Motor neuron (in vitro differentiated cells): ENCODE measurements around the gene ETV3. TPM values are rescaled to one million over a fixed set of nuclear protein-coding genes. Genes with fewer than 3 reads are reported as not detected.

Experiments used
- ATAC-seq, 8 experiments: fragments of 200-7000 bp; cut with Tn5 transposase; replicated peaks in 6 of 8; 2 replicates each; pipeline ENCODE4 v1.8.0; 2021; ENCODE audit warnings: mild to moderate bottlenecking in 8 of 8, moderate library complexity in 8 of 8
- H3K27ac ChIP-seq, 2 donors: fragments of 250-450 bp; sonication (Bioruptor Pico); 2 replicates each; pipeline ENCODE4 v1.9.0; 2021; ENCODE audit warnings: antibody characterized with exemption in 2 of 2, mild to moderate bottlenecking in 2 of 2, moderate library complexity in 1 of 2
- H3K4me1 ChIP-seq, 2 donors: fragments of 250-450 bp; sonication (Bioruptor Pico); replicated peaks in 1 of 2; 2 replicates each; pipeline ENCODE4 v1.6.1; 2021; ENCODE audit warnings: antibody characterized with exemption in 2 of 2, mild to moderate bottlenecking in 2 of 2, moderate library complexity in 1 of 2
- H3K4me3 ChIP-seq, 5 donors: fragments of 250-450 bp; sonication (Bioruptor Pico); 2 replicates each; pipeline ENCODE4 v1.9.0; 2021; ENCODE audit warnings: antibody characterized with exemption in 5 of 5, mild to moderate bottlenecking in 5 of 5, moderate library complexity in 4 of 5
- WGBS, 10 experiments: fragments of 450-650 bp; shearing (Covaris generic); methylation state at CpG; one replicate each; pipeline ENCODE4 v1.0.0; 2022; 5-methylcytosine and 5-hydroxymethylcytosine counted together
- in situ Hi-C, 9 experiments: fragments of 400-800 bp; cut with MboI; loops; one replicate each; pipeline ENCODE4 v1.15.0; 2021; ENCODE audit warnings: low sequenced_read_pairs in 9 of 9, low pct_unique_long_range_greater_than_20kb in 2 of 9; ENCODE audit not compliant: unreplicated experiment in 9 of 9
- total RNA-seq, 8 experiments: library from RNA; unstranded; fragments of 300-600 nt; gene quantifications; 2 replicates each; pipeline versions ENCODE4 v1.2.3 to v1.2.4, GENCODE V29; 2022

The ETV3 gene
- total RNA-seq, 8 experiments from 2014 or later = 14.3 to 25.4 (median 20.1) TPM

DNA sequence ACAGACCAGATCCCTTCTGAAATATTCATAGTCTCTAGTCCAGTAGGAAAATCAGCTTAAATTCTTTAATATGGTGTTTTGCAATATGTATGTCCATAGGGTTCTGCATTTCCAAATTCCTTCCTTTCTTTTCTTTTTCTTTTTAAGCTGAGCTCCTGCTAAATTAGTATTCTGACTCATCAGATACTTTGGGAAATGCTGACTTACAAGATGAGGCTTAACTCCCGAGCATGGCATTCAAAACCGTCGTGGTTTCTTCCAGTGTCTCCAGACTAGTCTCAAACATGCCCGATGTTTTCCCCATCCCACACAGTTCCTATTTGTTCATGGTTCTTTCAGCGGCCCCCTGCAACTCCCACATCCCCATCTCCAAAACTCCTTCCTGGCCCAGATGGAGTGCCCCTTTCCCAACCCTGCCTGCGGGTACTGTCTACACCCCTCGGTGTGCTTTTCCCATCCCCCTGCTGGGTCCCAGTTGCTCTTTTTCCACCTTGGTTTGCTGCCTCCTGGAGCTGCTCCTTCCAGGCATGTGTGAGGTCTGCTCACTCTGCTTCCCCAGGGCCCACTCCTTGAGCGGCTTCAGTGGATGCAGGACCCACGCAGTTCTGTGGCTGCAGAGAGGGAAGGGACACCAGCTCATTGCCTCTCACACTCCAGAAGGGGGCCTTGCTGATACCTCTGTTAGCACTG is 19.5 kb upstream of the ETV3 start:
- 9 to 94% (median 70%) methylated on average over 2 to 8 of the region's 9 CpGs for WGBS, 10 experiments
- Histone ChIP-seq H3K4me3 (no peak overlapping the region), H3K27ac (no peak overlapping the region), H3K4me1 (peaks cover 5 to 22% of the 10 kb centered on the region in 2 donors)
- ATAC-seq = peak in 2 of 8 experiments; percentile 9 to 17
- in situ Hi-C loops = loop anchor here in 3 of 9 experiments (10.0 to 25.0 kb wide), 3 partner anchors 63 to 330 kb away; partner anchors contain the start of gene ETV3L (in 1 of the 3)

DNA sequence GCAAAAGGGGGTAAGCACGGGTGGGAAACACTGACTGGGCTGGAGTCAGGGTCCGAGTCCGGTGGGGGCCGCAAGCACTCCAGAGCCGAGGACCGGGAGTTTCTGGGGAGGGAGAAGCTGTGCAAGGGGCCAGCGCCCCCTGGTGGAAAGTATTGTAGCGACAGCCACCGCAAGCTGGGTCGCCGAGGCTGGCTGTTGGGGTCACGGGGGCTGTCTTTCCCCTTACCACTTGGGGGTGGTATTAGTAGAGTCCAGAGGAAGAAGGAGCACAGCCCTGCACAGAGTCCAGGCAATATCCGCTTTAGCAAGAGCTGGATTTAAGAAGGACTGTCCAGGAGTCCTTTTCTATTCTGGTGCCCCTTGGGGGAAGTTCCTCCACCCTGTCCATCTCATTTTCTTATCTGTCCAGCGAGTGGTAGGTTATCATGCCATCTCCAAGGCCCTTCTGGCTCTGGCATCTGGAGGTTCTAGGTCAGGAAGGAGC is 17.9 kb upstream of the ETV3 start:
- in situ Hi-C loops = loop anchor here in 3 of 9 experiments (10.0 to 25.0 kb wide), 3 partner anchors 61 to 331 kb away; partner anchors contain the start of gene ETV3L (in 1 of the 3)
- peaks cover 5 to 22% of the 10 kb centered on the region in 2 donors for H3K4me1 ChIP-seq
- no peak overlapping the region for H3K27ac ChIP-seq
- WGBS, 10 experiments = 0 to 36% (median 14%) methylated on average over 2 to 14 of the region's 14 CpGs; no CpG with 5 or more reads in 4 of the 10 experiments
- peak; percentile 50 to 90 (median 82) for ATAC-seq
- H3K4me3 ChIP-seq = no peak overlapping the region

DNA sequence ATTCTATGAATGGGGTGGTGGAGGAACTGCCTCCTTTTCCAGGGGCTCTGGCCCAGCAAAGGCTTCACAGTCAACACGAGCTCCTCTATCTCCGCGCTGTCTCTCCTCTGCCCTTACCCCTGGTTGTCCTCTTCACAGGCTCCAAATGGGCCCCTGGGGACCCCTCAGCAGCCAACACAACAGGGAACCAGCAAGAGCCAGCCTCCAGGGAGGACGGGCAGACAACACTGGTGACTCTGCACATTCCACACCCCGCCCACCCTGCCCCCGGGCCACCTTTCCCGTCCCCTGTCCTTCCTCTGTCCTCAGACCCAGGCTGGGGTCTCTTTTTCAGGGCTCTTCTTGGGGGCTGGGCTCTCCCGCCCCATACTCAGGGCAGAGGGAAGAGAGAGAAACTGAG is 17.5 kb upstream of the ETV3 start:
- H3K4me3 ChIP-seq = no peak overlapping the region
- ATAC-seq = peak; percentile 6 to 87 (median 67)
- in situ Hi-C loops = loop anchor here in 3 of 9 experiments (10.0 to 25.0 kb wide), 3 partner anchors 61 to 332 kb away; partner anchors contain the start of gene ETV3L (in 1 of the 3)
- H3K4me1 ChIP-seq = peaks cover 5 to 22% of the 10 kb centered on the region in 2 donors
- H3K27ac ChIP-seq = no peak overlapping the region
- WGBS, 10 experiments = 89% methylated on average over 3 of the region's 8 CpGs; no CpG with 5 or more reads in 9 of the 10 experiments

DNA sequence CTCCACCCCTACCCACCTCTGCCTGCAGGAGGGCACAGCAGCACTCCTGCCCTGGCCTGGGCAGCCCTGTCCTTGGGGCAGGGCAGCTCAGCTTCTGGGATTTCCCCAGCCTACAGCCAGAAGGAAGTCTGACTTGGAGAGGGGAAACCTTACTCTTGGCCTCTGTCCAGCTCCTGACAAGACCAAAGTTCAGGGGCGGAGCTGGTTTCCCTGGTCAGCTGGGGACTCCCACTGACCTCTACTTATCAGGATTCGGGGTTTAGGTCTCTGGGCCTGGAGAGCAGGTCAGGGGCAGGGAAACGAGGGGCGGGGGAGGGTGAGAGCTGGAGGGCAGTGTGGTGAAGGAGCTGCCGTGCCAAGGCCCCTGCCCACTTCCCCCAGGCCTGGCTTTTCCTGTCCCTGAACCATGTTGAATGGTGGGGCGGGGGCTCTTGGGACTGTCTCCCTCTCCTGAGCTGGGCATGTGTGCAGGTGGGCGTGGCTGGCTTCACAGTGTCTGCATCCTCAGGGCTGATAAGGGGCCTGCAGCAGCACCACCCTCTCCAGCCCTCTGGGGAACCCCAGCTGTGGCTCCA is 16.8 kb upstream of the ETV3 start:
- ATAC-seq = peak in 6 of 8 experiments; percentile 23 to 52 (median 32)
- Histone ChIP-seq H3K4me1 (peaks cover 5 to 22% of the 10 kb centered on the region in 2 donors), H3K27ac (no peak overlapping the region), H3K4me3 (no peak overlapping the region)
- 67% methylated on average over 3 of the region's 7 CpGs; no CpG with 5 or more reads in 9 of the 10 experiments for WGBS, 10 experiments
- in situ Hi-C loops = loop anchor here in 3 of 9 experiments (10.0 to 25.0 kb wide), 3 partner anchors 60 to 332 kb away; partner anchors contain the start of gene ETV3L (in 1 of the 3)

DNA sequence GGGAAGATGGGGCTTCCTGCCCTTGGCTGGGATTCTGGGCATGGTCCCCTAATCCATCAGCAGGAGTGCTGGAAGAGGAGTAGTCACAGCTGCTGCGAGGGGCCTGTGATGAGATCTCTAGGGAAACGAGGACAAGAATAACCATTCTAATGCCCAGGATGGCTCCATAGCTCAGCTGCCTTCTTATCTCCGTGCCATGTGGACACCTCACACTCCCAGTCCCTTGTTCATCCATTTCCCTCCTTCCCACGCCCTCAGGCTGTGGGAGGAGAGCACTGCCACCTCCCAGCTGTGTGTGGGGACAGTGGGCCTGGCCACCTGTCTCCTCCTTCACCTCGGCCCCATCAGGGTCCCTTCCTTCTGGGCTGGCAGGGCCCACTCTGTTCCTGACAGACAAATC is 16.1 kb upstream of the ETV3 start:
- H3K27ac ChIP-seq = no peak overlapping the region
- 79 to 100% (median 87%) methylated on average over 2 to 4 of the region's 5 CpGs; no CpG with 5 or more reads in 6 of the 10 experiments for WGBS, 10 experiments
- in situ Hi-C loops = loop anchor here in 3 of 9 experiments (10.0 to 25.0 kb wide), 3 partner anchors 59 to 333 kb away; partner anchors contain the start of gene ETV3L (in 1 of the 3)

DNA sequence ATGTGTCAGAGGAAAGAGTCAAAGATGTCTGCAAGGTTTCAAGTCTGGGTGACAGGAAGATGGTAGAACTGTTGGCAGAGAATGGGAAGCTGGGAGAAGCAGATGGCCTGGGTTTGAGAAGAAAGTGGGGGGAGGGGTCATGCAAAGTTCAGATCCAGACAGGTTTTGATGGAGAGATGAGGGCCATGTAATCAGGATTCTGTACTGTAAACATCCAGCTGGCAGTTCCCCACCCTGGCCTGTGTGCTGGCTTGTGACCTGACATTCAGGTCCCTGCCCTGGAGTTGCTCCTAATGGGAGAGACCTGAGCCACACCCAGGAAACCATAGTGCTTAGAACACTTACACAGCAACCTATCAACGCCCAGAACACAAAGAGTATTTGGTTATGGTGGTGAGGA is 15.6 kb upstream of the ETV3 start:
- Histone ChIP-seq H3K4me3 (no peak overlapping the region), H3K27ac (no peak overlapping the region), H3K4me1 (peaks cover 5 to 22% of the 10 kb centered on the region in 2 donors)
- 45 to 100% methylated on average over 1 of the region's 1 CpG; no CpG with 5 or more reads in 8 of the 10 experiments for WGBS, 10 experiments
- in situ Hi-C loops = loop anchor here in 3 of 9 experiments (10.0 to 25.0 kb wide), 3 partner anchors 59 to 334 kb away; partner anchors contain the start of gene ETV3L (in 1 of the 3)
- ATAC-seq = peak in 1 of 8 experiments; percentile 5

More for the DNA sequence above, 16.1 kb upstream of the ETV3 start:
- Histone ChIP-seq H3K4me1 (peaks cover 5 to 22% of the 10 kb centered on the region in 2 donors), H3K4me3 (no peak overlapping the region)
- ATAC-seq = peak in 3 of 8 experiments; percentile 8 to 18 (median 12)

DNA sequence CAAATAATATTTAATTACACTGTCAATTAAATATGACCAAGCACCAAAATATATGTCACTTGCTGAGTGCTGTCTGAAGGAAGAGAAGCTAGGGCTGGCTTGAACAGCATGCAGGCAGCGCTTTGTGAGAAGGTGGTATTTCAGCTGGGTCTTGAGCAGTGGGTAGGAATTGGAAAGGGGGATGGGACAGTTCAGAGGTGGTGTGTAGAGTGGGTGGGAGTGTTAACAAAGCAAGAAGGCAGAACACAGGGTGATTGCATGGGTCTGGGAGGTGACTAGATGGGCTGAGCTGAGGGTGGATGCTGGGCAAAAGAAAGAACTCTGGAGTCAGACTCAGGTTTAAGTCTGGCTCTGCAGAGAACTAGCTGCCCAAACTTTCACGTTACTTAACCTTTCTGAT is 14.3 kb upstream of the ETV3 start:
- Histone ChIP-seq H3K4me3 (no peak overlapping the region), H3K27ac (no peak overlapping the region), H3K4me1 (peaks cover 5 to 22% of the 10 kb centered on the region in 2 donors)
- 82 to 100% (median 90%) methylated on average over 1 to 2 of the region's 2 CpGs; no CpG with 5 or more reads in 5 of the 10 experiments for whole genome bisulfite sequencing, 10 experiments
- in situ Hi-C loops = loop anchor here in 3 of 9 experiments (10.0 to 25.0 kb wide), 3 partner anchors 58 to 335 kb away; partner anchors contain the start of gene ETV3L (in 1 of the 3)
- ATAC-seq = no peak

DNA sequence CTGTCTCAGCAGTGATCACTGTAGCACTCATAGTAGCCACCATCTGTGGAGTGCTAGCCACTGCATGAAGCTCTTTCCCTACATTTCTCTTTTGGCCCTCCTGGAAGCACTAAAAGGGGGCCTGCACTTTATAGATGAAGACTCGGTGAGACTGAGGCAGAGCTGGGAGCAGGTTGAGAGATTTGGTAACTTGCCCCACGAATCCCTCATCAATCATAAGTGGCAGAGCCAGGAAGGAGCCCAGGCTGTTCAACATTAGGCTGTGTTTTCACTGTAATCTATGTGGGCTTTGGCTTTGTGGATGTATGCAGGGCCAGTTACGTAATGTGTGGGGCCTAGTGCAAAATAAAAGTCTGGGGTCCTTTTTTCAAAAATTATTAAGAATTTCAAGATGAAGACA is 13.3 kb upstream of the ETV3 start:
- in situ Hi-C loops = loop anchor here in 3 of 9 experiments (10.0 to 25.0 kb wide), 3 partner anchors 57 to 336 kb away; partner anchors contain the start of gene ETV3L (in 1 of the 3)

DNA sequence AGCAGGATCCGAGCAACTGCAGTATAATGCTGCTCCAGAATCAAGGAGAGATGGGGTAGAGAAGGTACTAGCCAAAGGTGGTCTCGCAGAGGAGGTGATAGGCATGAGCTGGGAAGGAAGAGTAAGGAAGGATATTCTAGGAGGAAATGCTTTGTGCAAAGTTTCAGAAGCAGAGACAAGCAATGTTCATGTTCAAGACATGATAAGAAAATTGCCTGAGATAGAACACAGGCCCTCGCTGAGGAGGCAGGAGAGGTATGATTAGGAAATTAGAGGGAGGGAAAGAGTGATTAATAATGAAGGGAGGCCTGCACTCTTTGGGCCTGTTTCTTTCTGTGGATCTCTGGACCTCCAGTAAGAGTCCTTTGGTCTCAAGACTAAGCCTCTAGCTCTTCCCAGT is 12.9 kb upstream of the ETV3 start:
- Histone ChIP-seq H3K4me1 (peaks cover 5 to 22% of the 10 kb centered on the region in 2 donors), H3K27ac (no peak overlapping the region), H3K4me3 (no peak overlapping the region)
- ATAC-seq = no peak
- 56 to 92% (median 87%) methylated on average over 2 to 3 of the region's 3 CpGs; no CpG with 5 or more reads in 1 of the 10 experiments for WGBS, 10 experiments
- in situ Hi-C loops = loop anchor here in 3 of 9 experiments (10.0 to 25.0 kb wide), 3 partner anchors 56 to 336 kb away; partner anchors contain the start of gene ETV3L (in 1 of the 3)

More for the DNA sequence above, 13.3 kb upstream of the ETV3 start:
- Histone ChIP-seq H3K4me3 (no peak overlapping the region), H3K27ac (no peak overlapping the region), H3K4me1 (peaks cover 5 to 22% of the 10 kb centered on the region in 2 donors)
- no peak for ATAC-seq
- WGBS, 10 experiments = 40 to 100% (median 71%) methylated on average over 1 to 3 of the region's 3 CpGs; no CpG with 5 or more reads in 3 of the 10 experiments

DNA sequence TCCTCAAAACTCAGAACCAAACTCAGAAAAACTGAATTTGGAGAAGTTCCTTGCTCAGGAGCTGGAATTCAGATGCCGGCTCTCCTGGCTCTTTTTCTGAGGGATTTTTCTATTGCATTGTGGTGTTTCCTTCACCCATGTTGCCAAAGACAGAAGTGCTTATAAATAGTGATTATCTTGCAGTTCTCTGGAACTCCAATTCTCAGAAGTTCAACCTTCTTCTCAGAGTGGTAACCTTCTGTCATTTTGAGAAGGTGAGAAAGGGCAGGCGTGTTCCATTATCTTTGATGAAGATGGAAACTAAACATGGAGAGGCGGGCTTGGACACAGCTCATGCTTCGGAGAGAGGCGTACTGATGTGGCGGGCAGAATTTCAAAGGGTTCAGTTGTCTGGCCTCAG is 12.4 kb upstream of the ETV3 start:
- H3K27ac ChIP-seq = no peak overlapping the region
- H3K4me1 ChIP-seq = peaks cover 2 to 19% of the 10 kb centered on the region in 2 donors
- in situ Hi-C loops = loop anchor here in 3 of 9 experiments (10.0 to 25.0 kb wide), 3 partner anchors 56 to 337 kb away; partner anchors contain the start of gene ETV3L (in 1 of the 3)
- no peak for ATAC-seq
- H3K4me3 ChIP-seq = no peak overlapping the region
- 50 to 98% (median 90%) methylated on average over 1 to 6 of the region's 6 CpGs; no CpG with 5 or more reads in 2 of the 10 experiments for WGBS, 10 experiments

DNA sequence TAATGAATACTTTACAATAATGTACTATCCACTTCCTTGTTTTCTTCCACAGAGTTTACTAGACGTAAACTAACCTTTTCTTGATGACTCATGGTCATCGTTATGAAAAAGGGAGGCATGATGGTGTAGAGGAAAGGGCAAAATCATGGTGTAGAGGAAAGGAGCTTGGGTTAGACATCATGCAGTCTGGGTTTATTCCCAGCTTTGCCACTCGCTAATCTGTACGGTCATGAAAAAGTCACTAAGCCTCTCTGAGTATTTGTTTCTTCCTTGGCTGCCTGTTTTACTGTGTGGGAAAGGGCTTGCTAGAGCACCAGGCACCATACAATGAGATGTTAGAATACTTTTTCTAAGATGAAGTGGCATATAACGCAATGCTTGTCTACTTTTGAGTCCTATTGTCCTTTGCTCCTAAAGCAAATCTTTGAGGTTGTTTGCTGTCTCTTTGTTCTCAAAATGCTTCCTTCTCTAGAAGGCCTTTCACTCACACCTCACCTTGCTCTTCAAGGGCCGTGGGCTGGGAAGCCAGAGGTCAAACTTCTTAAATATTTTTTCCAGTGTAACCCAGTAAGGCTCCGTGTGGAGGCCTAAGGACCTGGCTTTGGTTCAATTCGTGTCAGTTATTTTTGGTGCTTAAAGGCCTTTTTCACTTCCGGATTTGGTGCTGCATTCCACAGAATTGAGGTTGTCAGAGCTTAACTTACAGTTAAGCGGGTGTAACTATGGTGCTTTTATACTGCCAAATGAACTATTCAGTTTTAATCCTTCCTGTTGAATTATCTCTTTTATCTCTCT is 9.9 kb upstream of the ETV3 start:
- 43 to 93% (median 72%) methylated on average over 3 to 10 of the region's 10 CpGs for WGBS, 10 experiments
- Histone ChIP-seq H3K27ac (no peak overlapping the region), H3K4me1 (no peaks in the 10 kb centered on the region), H3K4me3 (no peak overlapping the region)
- in situ Hi-C loops = loop anchor here in 1 of 9 experiments (10.0 kb wide), 1 partner anchor 53 kb away; the partner anchor contains the start of gene ETV3L
- ATAC-seq = peak in 1 of 8 experiments; percentile 11
